NCI-H1436 treated with DMSO at 0.1 percent for 48 hours (cell line): Measurements from ENCODE around the gene COL6A2.
"Not testable (repeated sequence)": the region's sequence is repeated elsewhere in the genome, so short reads cannot be mapped to it uniquely, and the experiment has no call there.

Source experiments
- DNase-seq: peaks from one replicate; lab custom pipeline; 2025; lab: John Stamatoyannopoulos, UW

The COL6A2 gene

GRCh38 chr21:46079352-46080170 lies 18.4 kb upstream of the COL6A2 start:
- no peak for DNase-seq

GRCh38 chr21:46080171-46081021 lies 17.5 kb upstream of the COL6A2 start:
- DNase-seq = no peak

GRCh38 chr21:46081022-46081861 lies 16.7 kb upstream of the COL6A2 start:
- DNase-seq = no peak

GRCh38 chr21:46081862-46082712 lies 15.8 kb upstream of the COL6A2 start:
- no peak for DNase-seq

- no peak for DNase-seq
These were observed 15.3 kb upstream of the COL6A2 start for GRCh38 chr21:46082713-46082962.

- no peak for DNase-seq
These were observed 14.7 kb upstream of the COL6A2 start for GRCh38 chr21:46082963-46083790.

GRCh38 chr21:46083791-46084561 lies 13.9 kb upstream of the COL6A2 start:
- no peak for DNase-seq

GRCh38 chr21:46084709-46085108 lies 13.2 kb upstream of the COL6A2 start:
- no peak for DNase-seq

- DNase-seq = not testable (repeated sequence)
These were observed 12.7 kb upstream of the COL6A2 start for GRCh38 chr21:46085259-46085658.

GRCh38 chr21:46087641-46088040 lies 10.3 kb upstream of the COL6A2 start:
- no peak for DNase-seq

- no peak for DNase-seq
These were observed 9.7 kb upstream of the COL6A2 start for GRCh38 chr21:46088189-46088588.

- no peak for DNase-seq
These were observed 8.6 kb upstream of the COL6A2 start for GRCh38 chr21:46089285-46089684.

- no peak for DNase-seq
These were observed 6.8 kb upstream of the COL6A2 start for GRCh38 chr21:46091118-46091517.

GRCh38 chr21:46091631-46092025 lies 6.3 kb upstream of the COL6A2 start:
- no peak for DNase-seq

- DNase-seq = no peak
These were observed 5.7 kb upstream of the COL6A2 start for GRCh38 chr21:46092026-46092764.

- no peak for DNase-seq
These were observed 4.9 kb upstream of the COL6A2 start for GRCh38 chr21:46092811-46093667.

GRCh38 chr21:46093668-46094400 lies 4.1 kb upstream of the COL6A2 start:
- no peak for DNase-seq
